ENCODE data around the gene LYL1.

LYL1 gene

GRCh38 chr19:13089857-13090507, 12.7 kb downstream of the LYL1 start:
- TF ChIP-seq, protein P1, sequence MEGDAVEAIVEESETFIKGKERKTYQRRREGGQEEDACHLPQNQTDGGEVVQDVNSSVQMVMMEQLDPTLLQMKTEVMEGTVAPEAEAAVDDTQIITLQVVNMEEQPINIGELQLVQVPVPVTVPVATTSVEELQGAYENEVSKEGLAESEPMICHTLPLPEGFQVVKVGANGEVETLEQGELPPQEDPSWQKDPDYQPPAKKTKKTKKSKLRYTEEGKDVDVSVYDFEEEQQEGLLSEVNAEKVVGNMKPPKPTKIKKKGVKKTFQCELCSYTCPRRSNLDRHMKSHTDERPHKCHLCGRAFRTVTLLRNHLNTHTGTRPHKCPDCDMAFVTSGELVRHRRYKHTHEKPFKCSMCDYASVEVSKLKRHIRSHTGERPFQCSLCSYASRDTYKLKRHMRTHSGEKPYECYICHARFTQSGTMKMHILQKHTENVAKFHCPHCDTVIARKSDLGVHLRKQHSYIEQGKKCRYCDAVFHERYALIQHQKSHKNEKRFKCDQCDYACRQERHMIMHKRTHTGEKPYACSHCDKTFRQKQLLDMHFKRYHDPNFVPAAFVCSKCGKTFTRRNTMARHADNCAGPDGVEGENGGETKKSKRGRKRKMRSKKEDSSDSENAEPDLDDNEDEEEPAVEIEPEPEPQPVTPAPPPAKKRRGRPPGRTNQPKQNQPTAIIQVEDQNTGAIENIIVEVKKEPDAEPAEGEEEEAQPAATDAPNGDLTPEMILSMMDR (conservative IDR thresholded peaks at IDR 0.05), result no peak
- TF ChIP-seq ZFX (IDR thresholded peaks at IDR 0.05), result no peak
- H3K27ac ChIP-seq, result peak overlapping the region; percentile 6; the same call in 1 of the 2 replicates

DNA sequence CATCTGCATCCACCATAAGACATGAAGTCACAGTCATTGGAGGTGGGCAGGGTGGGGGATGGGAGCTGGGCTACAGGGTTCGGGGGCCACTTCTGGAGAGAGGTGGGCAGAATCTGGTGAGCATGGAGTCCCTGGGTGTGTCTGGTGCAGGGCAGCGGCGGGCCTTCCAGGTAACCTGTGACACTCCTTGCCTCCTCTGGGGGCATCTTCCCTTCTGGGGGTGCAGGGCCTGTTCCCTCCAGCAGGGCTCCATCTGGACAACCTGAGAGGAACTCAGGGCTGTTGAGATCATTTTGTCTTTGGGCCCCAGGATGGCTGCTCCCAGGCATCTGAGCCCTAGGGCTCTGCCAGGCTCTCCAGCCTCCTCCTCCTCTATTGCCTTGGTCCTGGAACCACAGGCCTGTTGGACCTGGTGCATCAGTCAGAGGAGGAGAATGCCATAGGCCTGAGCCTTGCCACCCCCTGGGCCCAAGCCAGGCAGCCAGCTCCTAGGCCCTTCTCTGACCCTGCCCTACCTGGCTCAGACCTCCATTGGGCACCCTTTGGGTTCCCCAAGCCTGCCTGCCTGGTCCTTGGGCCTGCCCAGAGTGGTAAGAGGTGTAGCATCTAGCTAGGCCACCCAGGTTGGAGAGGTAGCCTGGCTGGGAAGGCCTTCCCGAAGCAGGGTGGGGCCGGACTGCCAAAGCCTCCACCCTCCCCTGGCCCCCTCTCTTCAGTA, 13.4 kb downstream of the LYL1 start:
- TF ChIP-seq, protein P1 (conservative IDR thresholded peaks at IDR 0.05), result no peak; the same call in 1 of the 2 replicates
- TF ChIP-seq ZFX (IDR thresholded peaks at IDR 0.05), result no peak

DNA sequence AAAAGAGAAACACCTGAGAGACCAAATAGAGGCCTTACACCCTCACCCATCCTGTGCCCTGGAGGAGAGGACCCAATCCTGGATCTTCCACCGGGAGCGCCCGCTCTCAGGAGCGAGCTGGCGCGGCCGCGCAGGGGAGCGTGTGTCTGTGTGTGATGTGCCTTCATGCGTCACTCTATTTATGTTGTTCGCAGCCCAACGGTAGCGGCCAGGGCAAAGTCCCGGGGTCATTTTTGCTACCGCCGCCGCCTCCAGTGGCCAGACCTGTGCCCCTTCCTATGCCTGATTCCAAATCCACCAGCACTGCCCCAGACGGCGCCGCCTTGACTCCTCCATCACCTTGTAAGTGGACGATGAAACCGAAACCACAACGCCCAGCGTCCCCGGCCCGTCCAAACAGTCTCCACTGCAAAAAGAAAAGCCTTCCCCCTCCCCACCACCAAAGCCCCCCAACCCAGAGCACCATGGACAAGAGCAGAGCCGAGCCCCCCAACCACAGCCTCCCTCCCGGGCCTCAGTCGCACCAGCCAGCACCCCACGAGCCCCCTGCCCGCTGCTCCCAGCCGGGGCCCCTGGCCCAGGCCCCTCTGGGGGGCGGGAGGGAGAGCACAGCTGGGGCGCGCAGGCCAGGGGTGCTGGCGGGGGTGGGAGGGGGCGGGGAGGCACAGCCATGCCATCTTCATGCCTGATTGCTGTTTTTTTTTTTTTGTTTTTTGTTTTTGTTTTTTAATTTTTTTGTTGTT, 14.7 kb downstream of the LYL1 start:
- no peak overlapping the region for H3K27ac ChIP-seq
- TF ChIP-seq ZFX (IDR thresholded peaks at IDR 0.05), result no peak
- TF ChIP-seq, protein P1 (conservative IDR thresholded peaks at IDR 0.05), result no peak

More for the DNA sequence above, 13.4 kb downstream of the LYL1 start:
- peak overlapping the region; percentile 6; the same call in 1 of the 2 replicates for H3K27ac ChIP-seq

DNA sequence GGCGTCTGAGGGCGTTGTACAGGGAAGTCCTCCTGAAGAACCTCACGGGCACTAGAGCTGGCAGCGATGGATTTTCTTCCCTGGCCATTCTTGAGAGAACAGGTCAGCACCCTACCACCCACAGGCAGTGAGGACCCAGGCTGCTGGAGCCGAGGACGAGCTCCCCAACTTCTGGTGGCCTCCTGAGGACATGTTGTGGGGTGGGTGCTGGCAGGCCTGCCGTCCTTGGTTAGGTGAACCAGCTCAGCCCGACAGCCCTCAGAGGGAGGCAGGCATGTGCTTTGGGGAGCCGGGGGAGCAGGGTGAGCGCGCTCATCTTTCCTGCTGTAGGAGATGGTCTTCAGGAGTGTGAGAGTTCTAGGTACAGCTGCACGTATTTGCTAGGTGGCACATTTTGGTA, 15.4 kb downstream of the LYL1 start:
- H3K27ac ChIP-seq, result no peak overlapping the region
- no peak for TF ChIP-seq ZFX (IDR thresholded peaks at IDR 0.05)
- TF ChIP-seq, protein P1 (conservative IDR thresholded peaks at IDR 0.05), result no peak

DNA sequence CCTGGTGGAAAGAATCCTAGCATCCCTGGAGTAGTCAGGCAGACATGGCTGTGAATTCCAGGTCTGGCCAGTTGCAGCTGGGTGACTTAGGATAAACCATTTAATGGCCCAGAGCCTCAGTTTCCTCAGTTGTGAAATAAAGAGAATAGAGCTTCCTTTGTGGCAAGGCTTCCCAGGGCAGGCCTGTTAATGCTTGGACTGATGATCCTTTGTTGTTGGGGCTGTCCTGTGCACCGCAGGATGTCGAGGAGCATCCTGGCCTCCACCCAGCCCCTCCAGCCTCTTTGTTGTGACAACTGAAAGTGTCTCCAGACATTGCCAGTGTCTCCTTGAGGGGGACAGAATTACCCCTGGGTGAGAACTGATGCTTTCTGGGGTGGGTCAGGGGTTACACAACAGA, 16.3 kb downstream of the LYL1 start:
- TF ChIP-seq, protein P1 (conservative IDR thresholded peaks at IDR 0.05), result no peak
- TF ChIP-seq ZFX (IDR thresholded peaks at IDR 0.05), result no peak
- H3K27ac ChIP-seq, result no peak overlapping the region

DNA sequence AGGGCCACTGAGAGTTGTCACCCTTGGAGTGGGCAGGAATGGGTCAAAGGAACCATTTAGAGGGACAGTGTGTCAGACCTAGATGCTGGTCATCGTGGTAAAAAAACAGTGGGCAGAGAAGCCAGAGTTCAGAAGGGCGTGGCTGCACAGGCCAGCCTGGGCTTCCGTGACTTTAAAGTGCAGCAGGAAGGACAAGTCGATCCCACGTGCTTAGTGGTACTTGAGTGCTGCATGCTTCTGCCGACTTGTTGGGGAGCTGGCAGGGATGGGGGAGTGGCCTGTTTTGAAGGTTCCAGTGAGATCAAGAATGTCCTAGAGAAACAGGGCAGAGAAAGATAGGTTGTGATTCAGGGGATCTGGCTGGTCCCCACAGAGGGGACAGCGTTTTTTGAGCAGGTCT, 17.0 kb downstream of the LYL1 start:
- H3K27ac ChIP-seq, result no peak overlapping the region
- TF ChIP-seq, protein P1 (conservative IDR thresholded peaks at IDR 0.05), result no peak
- TF ChIP-seq ZFX (IDR thresholded peaks at IDR 0.05), result no peak

- TF ChIP-seq, protein P1 (conservative IDR thresholded peaks at IDR 0.05), result no peak
- no peak for TF ChIP-seq ZFX (IDR thresholded peaks at IDR 0.05)
- H3K27ac ChIP-seq, result no peak overlapping the region
Measured at GRCh38 chr19:13083627-13084026, 19.0 kb downstream of the LYL1 start.

All from C4-2B (cell line).